ENCODE data around the gene FBXO46.

The FBXO46 gene

GRCh38 chr19:45682117-45682516, 48.6 kb downstream of the FBXO46 start:
- no peak overlapping the region for H3K4me3 ChIP-seq (ENCODE audit: low read depth, low read length)
- no peak for TF ChIP-seq CTCF (IDR thresholded peaks at IDR 0.05; ENCODE audit: control insufficient read depth, extremely low read depth, insufficient read depth)

GRCh38 chr19:45681391-45682015, 49.2 kb downstream of the FBXO46 start:
- peak; percentile 50 for DNase-seq (ENCODE audit: low read depth)
- peak overlapping the region; percentile 25; the same call in 1 of the 2 replicates for H3K4me3 ChIP-seq (ENCODE audit: low read depth, low read length)
- TF ChIP-seq CTCF (IDR thresholded peaks at IDR 0.05; ENCODE audit: control insufficient read depth, extremely low read depth, insufficient read depth), result peak; percentile 72

More at GRCh38 chr19:45682117-45682516, 48.6 kb downstream of the FBXO46 start:
- no peak for DNase-seq (ENCODE audit: low read depth)

- no peak for DNase-seq (ENCODE audit: low read depth)
- no peak overlapping the region for H3K4me3 ChIP-seq (ENCODE audit: low read depth, low read length)
- TF ChIP-seq CTCF (IDR thresholded peaks at IDR 0.05; ENCODE audit: control insufficient read depth, extremely low read depth, insufficient read depth), result peak; percentile 33; the same call in 1 of the 2 replicates
Observed at GRCh38 chr19:45677351-45678230, 53.1 kb downstream of the FBXO46 start.

GRCh38 chr19:45676851-45677263, 53.8 kb downstream of the FBXO46 start:
- no peak for DNase-seq (ENCODE audit: low read depth)
- H3K4me3 ChIP-seq (ENCODE audit: low read depth, low read length), result no peak overlapping the region

GRCh38 chr19:45674946-45675345, 55.8 kb downstream of the FBXO46 start:
- H3K4me3 ChIP-seq (ENCODE audit: low read depth, low read length), result no peak overlapping the region
- no peak for DNase-seq (ENCODE audit: low read depth)
- TF ChIP-seq CTCF (IDR thresholded peaks at IDR 0.05; ENCODE audit: control insufficient read depth, extremely low read depth, insufficient read depth), result no peak

More at GRCh38 chr19:45676851-45677263, 53.8 kb downstream of the FBXO46 start:
- TF ChIP-seq CTCF (IDR thresholded peaks at IDR 0.05; ENCODE audit: control insufficient read depth, extremely low read depth, insufficient read depth), result no peak

GRCh38 chr19:45670670-45671453, 59.8 kb downstream of the FBXO46 start:
- DNase-seq (ENCODE audit: low read depth), result no peak
- TF ChIP-seq CTCF (IDR thresholded peaks at IDR 0.05; ENCODE audit: control insufficient read depth, extremely low read depth, insufficient read depth), result no peak
- H3K4me3 ChIP-seq (ENCODE audit: low read depth, low read length), result no peak overlapping the region
